Nephron progenitor cell (in vitro differentiated cells): ENCODE measurements around the gene TMEM44.

Experiments used
- DNase-seq: peaks from one replicate; pipeline ENCODE4 v3.0.0; 2021
- H3K27ac Mint-ChIP-seq: 2 replicates; pipeline ENCODE4 v1.8.0; 2021; ENCODE audit warnings: mild to moderate bottlenecking, moderate library complexity, mixed read lengths
- H3K27me3 Mint-ChIP-seq: 2 replicates; pipeline ENCODE4 v1.8.0; 2021; ENCODE audit warnings: mild to moderate bottlenecking, low read depth, mixed read lengths; ENCODE audit not compliant: poor library complexity
- H3K36me3 Mint-ChIP-seq: 2 replicates; pipeline ENCODE4 v1.8.0; 2021; ENCODE audit warnings: low read depth, mixed read lengths
- H3K4me1 Mint-ChIP-seq: 2 replicates; pipeline ENCODE4 v1.8.0; 2021; ENCODE audit warnings: mixed read lengths
- H3K4me3 Mint-ChIP-seq: 2 replicates; pipeline ENCODE4 v1.8.0; 2021; ENCODE audit warnings: mild to moderate bottlenecking, moderate library complexity, mixed read lengths
- H3K9me3 Mint-ChIP-seq: 2 replicates; pipeline ENCODE4 v1.8.0; 2021; ENCODE audit warnings: mild to moderate bottlenecking, moderate library complexity, mixed read lengths
- CTCF ChIP-seq: fragments of 200-600 bp; sonication (generic); IDR thresholded peaks from 2 replicates; pipeline ENCODE4 v1.5.0; 2021; ENCODE audit warnings: antibody characterized with exemption

The TMEM44 gene

DNA sequence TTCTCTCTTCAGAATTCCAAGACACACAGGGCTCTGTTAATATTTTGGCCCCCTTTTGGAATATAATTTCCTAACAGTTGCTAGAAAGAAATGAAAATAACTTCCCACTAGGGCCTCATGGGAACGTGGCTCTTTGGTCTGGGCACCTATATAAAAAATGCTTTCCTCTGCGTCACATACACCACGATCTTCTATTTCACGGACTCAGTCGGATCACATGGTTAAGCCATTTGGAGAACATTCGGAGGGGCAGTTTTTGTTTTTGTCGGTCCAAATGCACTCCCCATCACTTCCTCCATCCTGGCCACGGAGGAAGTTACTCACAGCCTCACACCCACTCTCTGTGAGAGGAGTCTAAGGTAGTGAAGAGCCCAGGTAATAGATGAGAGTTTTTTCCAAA lies 21.0 kb downstream of the TMEM44 start:
- H3K36me3 Mint-ChIP-seq: peaks cover 61% of the 10 kb centered on the region

DNA sequence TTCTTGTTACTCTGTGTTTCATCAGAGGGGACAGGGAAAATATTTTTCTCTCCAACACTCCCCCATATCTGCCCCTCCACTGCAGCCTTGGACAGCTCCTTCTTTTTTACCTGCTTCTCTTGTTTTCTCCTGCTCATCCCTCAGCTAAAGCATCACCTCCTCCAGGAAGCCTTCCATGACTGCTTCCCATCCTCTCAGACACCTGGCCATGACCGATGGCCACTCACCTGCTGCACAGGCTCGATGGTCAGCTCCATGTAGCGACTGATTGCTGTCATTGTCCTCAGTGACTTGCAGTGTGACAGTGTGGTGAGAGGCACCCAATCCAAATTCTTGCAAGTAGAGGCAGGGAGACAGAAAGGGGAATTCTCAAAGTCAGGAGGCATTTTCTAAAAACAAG lies 22.5 kb downstream of the TMEM44 start:
- H3K9me3 Mint-ChIP-seq: no peaks in the 10 kb centered on the region
- TF ChIP-seq CTCF: no peak
- peaks cover 7% of the 10 kb centered on the region for H3K4me1 Mint-ChIP-seq
- peak overlapping the region; percentile 32 for H3K27ac Mint-ChIP-seq
- no peaks in the 10 kb centered on the region for H3K27me3 Mint-ChIP-seq
- no peak overlapping the region for H3K4me3 Mint-ChIP-seq
- DNase-seq: no peak
- H3K36me3 Mint-ChIP-seq: peaks cover 62% of the 10 kb centered on the region

More for the DNA sequence above, 21.0 kb downstream of the TMEM44 start:
- H3K27me3 Mint-ChIP-seq: no peaks in the 10 kb centered on the region
- H3K4me1 Mint-ChIP-seq: peaks cover 7% of the 10 kb centered on the region
- no peak overlapping the region for H3K27ac Mint-ChIP-seq
- no peak for TF ChIP-seq CTCF
- no peaks in the 10 kb centered on the region for H3K9me3 Mint-ChIP-seq
- no peak overlapping the region for H3K4me3 Mint-ChIP-seq
- DNase-seq: no peak

- Mint-ChIP-seq H3K4me1 (peaks cover 8% of the 10 kb centered on the region), H3K36me3 (peaks cover 65% of the 10 kb centered on the region), H3K27me3 (no peaks in the 10 kb centered on the region), H3K27ac (no peak overlapping the region), H3K9me3 (peaks cover 3% of the 10 kb centered on the region), H3K4me3 (no peak overlapping the region)
- no peak for TF ChIP-seq CTCF
- DNase-seq: no peak
Observed at GRCh38 chr3:194609601-194610000, 23.6 kb downstream of the TMEM44 start.

DNA sequence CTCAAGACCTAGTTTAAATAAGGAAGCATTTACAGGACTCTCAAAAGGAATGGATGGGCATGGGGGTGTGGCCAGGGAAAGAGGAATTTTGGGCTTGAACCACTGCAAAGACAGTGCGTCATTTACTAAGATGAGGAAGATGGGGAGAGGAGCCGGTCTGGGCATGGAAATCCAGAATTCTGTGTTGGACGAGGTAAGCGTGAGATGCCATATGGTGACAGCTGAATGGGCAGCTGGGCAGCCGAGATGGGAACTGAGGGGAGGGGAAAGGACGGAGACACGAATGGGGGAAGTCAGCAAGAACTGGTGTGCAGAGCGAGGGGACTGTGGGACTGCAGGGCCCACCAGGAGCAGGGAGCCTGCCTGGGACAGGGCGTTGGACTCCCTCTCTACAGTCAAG lies 24.2 kb downstream of the TMEM44 start:
- Mint-ChIP-seq H3K27ac (peak overlapping the region; percentile 34), H3K36me3 (peaks cover 65% of the 10 kb centered on the region), H3K4me3 (no peak overlapping the region)

DNA sequence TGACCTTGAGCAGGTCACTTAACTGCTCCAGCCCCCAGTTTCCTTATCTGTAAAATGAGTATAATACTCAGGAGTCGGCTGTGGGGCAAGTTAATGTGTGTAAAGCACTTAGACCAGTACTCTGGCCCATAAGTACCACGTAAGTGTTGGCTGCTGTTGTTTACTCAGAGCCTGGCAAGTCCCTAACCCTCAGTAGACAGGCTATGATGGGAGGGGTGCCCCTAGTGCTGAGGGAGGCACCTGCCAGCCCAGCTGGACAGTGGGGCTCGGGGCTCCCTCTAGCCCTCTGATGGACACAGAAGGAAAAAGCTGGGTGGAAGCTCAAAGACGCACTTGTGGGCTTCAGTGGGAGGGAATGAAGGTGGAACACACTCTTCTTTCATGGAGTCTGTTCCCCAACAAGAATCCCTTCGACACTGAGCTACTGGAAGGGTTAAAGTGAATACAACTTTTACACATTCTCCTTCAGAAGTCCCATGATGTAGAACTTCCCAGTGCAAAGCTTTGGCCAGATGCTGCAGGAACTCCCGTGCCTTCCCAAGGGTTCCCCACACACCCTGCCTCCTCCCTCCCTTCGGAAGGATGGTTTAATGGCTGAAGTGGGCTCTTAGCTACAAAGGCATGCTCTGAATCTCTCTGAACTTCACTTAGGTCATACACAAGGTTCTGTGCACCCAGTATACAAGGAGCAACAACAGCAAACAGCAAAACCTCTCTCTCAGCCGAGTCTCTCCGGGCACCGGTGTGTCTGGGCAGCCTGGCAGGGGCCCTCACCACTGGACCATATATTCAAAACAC lies 25.4 kb downstream of the TMEM44 start:
- H3K36me3 Mint-ChIP-seq: peaks cover 68% of the 10 kb centered on the region
- peaks cover 19% of the 10 kb centered on the region for H3K4me1 Mint-ChIP-seq
- no peaks in the 10 kb centered on the region for H3K27me3 Mint-ChIP-seq
- H3K4me3 Mint-ChIP-seq: no peak overlapping the region
- no peak for TF ChIP-seq CTCF
- no peak for DNase-seq
- H3K9me3 Mint-ChIP-seq: peaks cover 3% of the 10 kb centered on the region
- H3K27ac Mint-ChIP-seq: peak overlapping the region; percentile 33

More for the DNA sequence above, 24.2 kb downstream of the TMEM44 start:
- TF ChIP-seq CTCF: no peak
- no peak for DNase-seq
- no peaks in the 10 kb centered on the region for H3K27me3 Mint-ChIP-seq
- peaks cover 3% of the 10 kb centered on the region for H3K9me3 Mint-ChIP-seq
- H3K4me1 Mint-ChIP-seq: peaks cover 11% of the 10 kb centered on the region

- no peak for DNase-seq
- Mint-ChIP-seq H3K27me3 (no peaks in the 10 kb centered on the region), H3K27ac (no peak overlapping the region), H3K4me1 (peaks cover 28% of the 10 kb centered on the region), H3K36me3 (peaks cover 67% of the 10 kb centered on the region), H3K9me3 (peaks cover 3% of the 10 kb centered on the region), H3K4me3 (no peak overlapping the region)
- no peak for TF ChIP-seq CTCF
Observed at GRCh38 chr3:194606941-194607340, 26.3 kb downstream of the TMEM44 start.
